ENCODE results near the gene S100A2.
"Not testable (repeated sequence)": the region's sequence is repeated elsewhere in the genome, so short reads cannot be mapped to it uniquely, and the experiment has no call there.

The S100A2 gene

GRCh38 chr1:153526132-153526543, 39.5 kb downstream of the S100A2 start:
- DNase-seq = no peak

GRCh38 chr1:153525088-153525728, 40.4 kb downstream of the S100A2 start:
- no peak for DNase-seq

GRCh38 chr1:153522353-153523048, 43.1 kb downstream of the S100A2 start:
- not testable (repeated sequence) for DNase-seq

- not testable (repeated sequence) for DNase-seq
These were observed 43.8 kb downstream of the S100A2 start for GRCh38 chr1:153521808-153522207.

- DNase-seq = no peak
These were observed 44.7 kb downstream of the S100A2 start for GRCh38 chr1:153520818-153521476.

GRCh38 chr1:153520137-153520691, 45.4 kb downstream of the S100A2 start:
- not testable (repeated sequence) for DNase-seq

GRCh38 chr1:153519242-153519641, 46.4 kb downstream of the S100A2 start:
- no peak for DNase-seq

- DNase-seq = no peak
These were observed 49.9 kb downstream of the S100A2 start for GRCh38 chr1:153515504-153516394.

GRCh38 chr1:153513666-153514065, 52.0 kb downstream of the S100A2 start:
- DNase-seq = no peak

GRCh38 chr1:153513023-153513422, 52.6 kb downstream of the S100A2 start:
- DNase-seq = no peak

Data from NCI-H2227 treated with DMSO at 0.1 percent for 48 hours (cell line).